H9 (cell line): ENCODE data around the gene HCN4. TPM values are rescaled to one million over a fixed set of nuclear protein-coding genes. Genes with fewer than 3 reads are reported as not detected.

Experiments used
- DNase-seq: peaks from one replicate; pipeline ENCODE4 v3.0.0-alpha.2; 2017
- H2AFZ ChIP-seq: one replicate; pipeline ENCODE4 v1.6.1; 2013; ENCODE audit warnings: mild to moderate bottlenecking, low read length, control low read depth, moderate library complexity
- H2AK5ac ChIP-seq: 2 replicates; pipeline ENCODE4 v1.6.1; 2013; ENCODE audit warnings: low read length, control low read depth, mixed read lengths; ENCODE audit not compliant: insufficient read length
- H2BK120ac ChIP-seq: one replicate; pipeline ENCODE4 v1.6.1; 2013; ENCODE audit warnings: low read depth, mild to moderate bottlenecking, low read length, control low read depth, inconsistent platforms; ENCODE audit not compliant: poor library complexity, severe bottlenecking
- H2BK12ac ChIP-seq: 2 replicates; pipeline ENCODE4 v1.6.1; 2013; ENCODE audit warnings: low read length, control low read depth, mixed read lengths, low read depth; ENCODE audit not compliant: insufficient read length
- H2BK15ac ChIP-seq: 2 replicates; pipeline ENCODE4 v1.6.1; 2013; ENCODE audit warnings: low read depth, low read length, control low read depth
- H2BK20ac ChIP-seq: one replicate; pipeline ENCODE4 v1.6.1; 2013; ENCODE audit warnings: low read depth, mild to moderate bottlenecking, low read length, control low read depth, inconsistent platforms; ENCODE audit not compliant: poor library complexity, severe bottlenecking
- H2BK5ac ChIP-seq: 2 replicates; pipeline ENCODE4 v1.6.1; 2013; ENCODE audit warnings: low read length, control low read depth, mixed read lengths; ENCODE audit not compliant: insufficient read length
- H3K14ac ChIP-seq: 2 replicates; pipeline ENCODE4 v1.6.1; 2013; ENCODE audit warnings: low read length, control low read depth; ENCODE audit not compliant: insufficient read depth
- H3K18ac ChIP-seq: 2 replicates; pipeline ENCODE4 v1.6.1; 2013; ENCODE audit warnings: low read depth, mild to moderate bottlenecking, mixed read lengths, low read length, control low read depth; ENCODE audit not compliant: insufficient read length
- H3K23ac ChIP-seq: 2 replicates; pipeline ENCODE4 v1.6.1; 2013; ENCODE audit warnings: low read length, control low read depth, mixed read lengths, low read depth; ENCODE audit not compliant: insufficient read length
- H3K23me2 ChIP-seq: 2 replicates; pipeline ENCODE4 v1.6.1; 2013; ENCODE audit warnings: low read depth, mild to moderate bottlenecking, mixed read lengths, low read length, control low read depth; ENCODE audit not compliant: insufficient read length, poor library complexity, severe bottlenecking
- H3K27ac ChIP-seq: 2 replicates; pipeline ENCODE4 v1.5.1; 2013; ENCODE audit warnings: low read length, control low read depth, mixed read lengths, low read depth; ENCODE audit not compliant: insufficient read length
- H3K27me3 ChIP-seq: 2 replicates; pipeline ENCODE4 v1.6.1; 2013; ENCODE audit warnings: low read length, control low read depth, inconsistent platforms; ENCODE audit not compliant: insufficient read depth
- H3K4ac ChIP-seq: 2 replicates; pipeline ENCODE4 v1.6.1; 2013; ENCODE audit warnings: low read depth, mild to moderate bottlenecking, control low read depth, inconsistent platforms, low read length, moderate library complexity
- H3K4me1 ChIP-seq: 2 replicates; pipeline ENCODE4 v1.6.1; 2013; ENCODE audit warnings: low read length, control low read depth, inconsistent platforms; ENCODE audit not compliant: insufficient read depth
- H3K4me2 ChIP-seq: 2 replicates; pipeline ENCODE4 v1.6.1; 2013; ENCODE audit warnings: low read length, control low read depth, mixed read lengths; ENCODE audit not compliant: insufficient read length, insufficient read depth
- H3K56ac ChIP-seq: 2 replicates; pipeline ENCODE4 v1.6.1; 2013; ENCODE audit warnings: low read depth, mild to moderate bottlenecking, mixed read lengths, low read length, control low read depth; ENCODE audit not compliant: insufficient read length
- H3K79me1 ChIP-seq: 2 replicates; pipeline ENCODE4 v1.6.1; 2013; ENCODE audit warnings: low read depth, mild to moderate bottlenecking, moderate library complexity, low read length, control low read depth, inconsistent platforms; ENCODE audit not compliant: insufficient read depth, poor library complexity, severe bottlenecking
- H3K79me2 ChIP-seq: 2 replicates; pipeline ENCODE4 v1.6.1; 2013; ENCODE audit warnings: low read length, control low read depth, inconsistent platforms; ENCODE audit not compliant: insufficient read depth
- H3K9ac ChIP-seq: 2 replicates; pipeline ENCODE4 v1.6.1; 2013; ENCODE audit warnings: low read length, control low read depth, mixed read lengths; ENCODE audit not compliant: insufficient read length; ENCODE audit errors: extremely low read depth
- H3K9me3 ChIP-seq: one replicate; pipeline ENCODE4 v1.6.1; 2013; ENCODE audit warnings: low read depth, low read length, inconsistent platforms; ENCODE audit not compliant: control insufficient read depth
- H3T11ph ChIP-seq: one replicate; pipeline ENCODE4 v1.6.1; 2013; ENCODE audit warnings: mild to moderate bottlenecking, low read length, control low read depth, inconsistent platforms
- H4K20me1 ChIP-seq: one replicate; pipeline ENCODE4 v1.6.1; 2013; ENCODE audit not compliant: control insufficient read depth, insufficient read length, insufficient read depth
- H4K5ac ChIP-seq: 2 replicates; pipeline ENCODE4 v1.6.1; 2013; ENCODE audit warnings: low read depth, mild to moderate bottlenecking, mixed read lengths, low read length, control low read depth; ENCODE audit not compliant: insufficient read length
- H4K8ac ChIP-seq: replicated peaks from 2 replicates; pipeline ENCODE4 v1.6.1; 2013; ENCODE audit warnings: low read length, control low read depth, mixed read lengths, low read depth; ENCODE audit not compliant: insufficient read length
- H4K91ac ChIP-seq: 2 replicates; pipeline ENCODE4 v1.6.1; 2013; ENCODE audit warnings: low read depth, mild to moderate bottlenecking, moderate library complexity, mixed read lengths, low read length, control low read depth; ENCODE audit not compliant: insufficient read length
- H3K27ac Mint-ChIP-seq, 3 experiments: 2 replicates in 2 of 3; 3 replicates in 1 of 3; pipeline ENCODE4 v1.8.0; 2020 to 2021; ENCODE audit warnings: mixed read lengths in 3 of 3, mild to moderate bottlenecking in 1 of 3, moderate library complexity in 1 of 3
- H3K27me3 Mint-ChIP-seq: 2 replicates; pipeline ENCODE4 v1.8.0; 2021; ENCODE audit warnings: low read depth, mild to moderate bottlenecking, moderate library complexity, mixed read lengths
- H3K36me3 Mint-ChIP-seq, 3 experiments: 2 replicates in 2 of 3; 3 replicates in 1 of 3; pipeline ENCODE4 v1.8.0; 2020 to 2021; ENCODE audit warnings: low read depth in 3 of 3, mixed read lengths in 3 of 3; ENCODE audit not compliant: insufficient read depth in 1 of 3
- H3K4me1 Mint-ChIP-seq, 2 experiments: 2 replicates each; pipeline ENCODE4 v1.8.0; 2020; ENCODE audit warnings: mixed read lengths in 2 of 2
- H3K4me3 Mint-ChIP-seq, 2 experiments: 2 replicates in 1 of 2; 3 replicates in 1 of 2; pipeline ENCODE4 v1.8.0; 2020 to 2021; ENCODE audit warnings: mild to moderate bottlenecking in 2 of 2, mixed read lengths in 2 of 2, moderate library complexity in 1 of 2
- H3K9me3 Mint-ChIP-seq, 2 experiments: 2 replicates in 1 of 2; 3 replicates in 1 of 2; pipeline ENCODE4 v1.8.0; 2020; ENCODE audit warnings: mild to moderate bottlenecking in 2 of 2, mixed read lengths in 2 of 2, moderate library complexity in 1 of 2
- CTCF ChIP-seq: fragments of 200-600 bp; sonication (generic); conservative IDR thresholded peaks from 3 replicates; pipeline ENCODE4 v1.8.0; 2021; ENCODE audit warnings: antibody characterized with exemption, mild to moderate bottlenecking
- total RNA-seq: library from RNA; stranded (reverse); gene quantifications from 2 replicates; pipeline ENCODE4 v1.2.1, GENCODE V29; 2021

Gene HCN4
- total RNA-seq, 1 experiment from 2014 or later: 10.5 TPM

- H3K4ac ChIP-seq: no peak overlapping the region
- Mint-ChIP-seq H3K4me1 (peaks cover 10 to 13% of the 10 kb centered on the region in 2 experiments), H3K27me3 (peaks cover 1% of the 10 kb centered on the region; the same call in 1 of the 2 replicates), H3K36me3 (no peaks in the 10 kb centered on the region), H3K4me3 (no peak overlapping the region), H3K27ac (no peak overlapping the region), H3K9me3 (no peaks in the 10 kb centered on the region)
- no peak overlapping the region for H2BK12ac ChIP-seq
- H2BK120ac ChIP-seq: no peak overlapping the region
- H3K56ac ChIP-seq: no peak overlapping the region
- H2BK15ac ChIP-seq: no peak overlapping the region
- no peak overlapping the region for H2BK5ac ChIP-seq
- H3K79me1 ChIP-seq: peaks cover 4% of the 10 kb centered on the region
- H4K5ac ChIP-seq: no peak overlapping the region
- no peaks in the 10 kb centered on the region for H3K9me3 ChIP-seq
- TF ChIP-seq CTCF: no peak
- H3K27ac ChIP-seq: no peak overlapping the region
- no peak overlapping the region for H3K14ac ChIP-seq
- H3K23me2 ChIP-seq: no peaks in the 10 kb centered on the region
- H3K18ac ChIP-seq: no peak overlapping the region
- H2AFZ ChIP-seq: no peak overlapping the region
- H2BK20ac ChIP-seq: no peak overlapping the region
- no peak overlapping the region for H4K8ac ChIP-seq
- no peak overlapping the region for H3K9ac ChIP-seq
- H3K4me2 ChIP-seq: no peak overlapping the region
- no peaks in the 10 kb centered on the region for H3K27me3 ChIP-seq
- H3K4me1 ChIP-seq: peaks cover 15% of the 10 kb centered on the region
- no peak for DNase-seq
- no peak overlapping the region for H3K23ac ChIP-seq
- H3T11ph ChIP-seq: no peak overlapping the region
- H4K20me1 ChIP-seq: peaks cover 2% of the 10 kb centered on the region
- peaks cover 2% of the 10 kb centered on the region; the same call in 1 of the 2 replicates for H3K79me2 ChIP-seq
- no peak overlapping the region for H4K91ac ChIP-seq
- H2AK5ac ChIP-seq: no peak overlapping the region
Observed at GRCh38 chr15:73349191-73349590, 19.6 kb downstream of the HCN4 start.
